ENCODE data around the gene MYCL. TPM values are rescaled to one million over a fixed set of nuclear protein-coding genes. Genes with fewer than 3 reads are reported as not detected.

Gene MYCL
- total RNA-seq, 1 experiment from 2014 or later: 0.78 TPM

- DNase-seq: no peak
- peaks cover 11% of the 10 kb centered on the region for H3K4me1 Mint-ChIP-seq (ENCODE audit: low read depth, unreplicated experiment)
- H3K36me3 Mint-ChIP-seq (ENCODE audit: insufficient read depth, unreplicated experiment): peaks cover 5% of the 10 kb centered on the region
- no peak overlapping the region for H3K4me3 Mint-ChIP-seq (ENCODE audit: low read depth, unreplicated experiment)
- TF ChIP-seq CTCF (IDR thresholded peaks at IDR 0.05; ENCODE audit: unreplicated experiment): no peak
- CTCF ChIA-PET: no interaction called here
- intact Hi-C loops (cut with micrococcal nuclease; ENCODE audit: unreplicated experiment): no loop called here
- BruUV-seq (replicated peaks): no TSS peak
- H3K27me3 Mint-ChIP-seq (ENCODE audit: unreplicated experiment): peaks cover 31% of the 10 kb centered on the region
- H3K27ac Mint-ChIP-seq (ENCODE audit: unreplicated experiment): no peak overlapping the region
- no peaks in the 10 kb centered on the region for H3K9me3 Mint-ChIP-seq (ENCODE audit: low read depth, unreplicated experiment)
Observed at GRCh38 chr1:39938856-39939255, 37.1 kb upstream of the MYCL start.

GRCh38 chr1:39936724-39937491, 35.2 kb upstream of the MYCL start:
- CTCF ChIA-PET: interaction anchor here (0.6 kb wide), 1 partner anchor 21 kb away, joined by 4 read pairs; no protein-coding TSS in a partner anchor
- Mint-ChIP-seq H3K4me3 (ENCODE audit: low read depth, unreplicated experiment) (no peak overlapping the region), H3K36me3 (ENCODE audit: insufficient read depth, unreplicated experiment) (peaks cover 5% of the 10 kb centered on the region), H3K27ac (ENCODE audit: unreplicated experiment) (no peak overlapping the region), H3K4me1 (ENCODE audit: low read depth, unreplicated experiment) (peaks cover 11% of the 10 kb centered on the region), H3K27me3 (ENCODE audit: unreplicated experiment) (peaks cover 13% of the 10 kb centered on the region), H3K9me3 (ENCODE audit: low read depth, unreplicated experiment) (no peaks in the 10 kb centered on the region)
- intact Hi-C loops (cut with micrococcal nuclease; ENCODE audit: unreplicated experiment): no loop called here
- no peak for TF ChIP-seq CTCF (IDR thresholded peaks at IDR 0.05; ENCODE audit: unreplicated experiment)
- no TSS peak for BruUV-seq (replicated peaks)
- no peak for DNase-seq

GRCh38 chr1:39933956-39934941, 32.5 kb upstream of the MYCL start:
- TF ChIP-seq CTCF (IDR thresholded peaks at IDR 0.05; ENCODE audit: unreplicated experiment): no peak
- no peaks in the 10 kb centered on the region for H3K27me3 Mint-ChIP-seq (ENCODE audit: unreplicated experiment)
- H3K36me3 Mint-ChIP-seq (ENCODE audit: insufficient read depth, unreplicated experiment): peaks cover 5% of the 10 kb centered on the region
- intact Hi-C loops (cut with micrococcal nuclease; ENCODE audit: unreplicated experiment): no loop called here
- no peaks in the 10 kb centered on the region for H3K9me3 Mint-ChIP-seq (ENCODE audit: low read depth, unreplicated experiment)
- no TSS peak for BruUV-seq (replicated peaks)
- CTCF ChIA-PET: interaction anchor here (0.8 kb wide), 1 partner anchor 22 kb away, joined by 3 read pairs; no protein-coding TSS in a partner anchor
- no peak overlapping the region for H3K4me3 Mint-ChIP-seq (ENCODE audit: low read depth, unreplicated experiment)
- peaks cover 11% of the 10 kb centered on the region for H3K4me1 Mint-ChIP-seq (ENCODE audit: low read depth, unreplicated experiment)
- peak overlapping the region; percentile 27 for H3K27ac Mint-ChIP-seq (ENCODE audit: unreplicated experiment)
- DNase-seq: peak; percentile 58

- BruUV-seq (replicated peaks): no TSS peak
- Mint-ChIP-seq H3K27ac (ENCODE audit: unreplicated experiment) (no peak overlapping the region), H3K27me3 (ENCODE audit: unreplicated experiment) (peaks cover 44% of the 10 kb centered on the region), H3K36me3 (ENCODE audit: insufficient read depth, unreplicated experiment) (no peaks in the 10 kb centered on the region), H3K4me1 (ENCODE audit: low read depth, unreplicated experiment) (peaks cover 7% of the 10 kb centered on the region), H3K4me3 (ENCODE audit: low read depth, unreplicated experiment) (no peak overlapping the region), H3K9me3 (ENCODE audit: low read depth, unreplicated experiment) (no peaks in the 10 kb centered on the region)
- no peak for TF ChIP-seq CTCF (IDR thresholded peaks at IDR 0.05; ENCODE audit: unreplicated experiment)
- no peak for DNase-seq
- intact Hi-C loops (cut with micrococcal nuclease; ENCODE audit: unreplicated experiment): no loop called here
- CTCF ChIA-PET: no interaction called here
Observed at GRCh38 chr1:39928809-39929587, 27.3 kb upstream of the MYCL start.

All from Calu3 (cell line).